WERI-Rb-1 (cell line): ENCODE data around the gene VWA2.

Source experiments
- DNase-seq: peaks from one replicate; pipeline ENCODE4 v3.0.0-alpha.2; 2020
- H3K27ac ChIP-seq: fragments of 250-450 bp; sonication (Bioruptor Pico); 2 replicates; pipeline ENCODE4 v1.5.1; 2020; ENCODE audit warnings: mild to moderate bottlenecking, moderate library complexity
- H3K27me3 ChIP-seq: fragments of 250-450 bp; sonication (Bioruptor Pico); 2 replicates; pipeline ENCODE4 v1.5.1; 2021; ENCODE audit warnings: mild to moderate bottlenecking, low read depth, moderate library complexity; ENCODE audit not compliant: insufficient read depth, severe bottlenecking
- H3K36me3 ChIP-seq: fragments of 250-450 bp; sonication (Bioruptor Pico); 2 replicates; pipeline ENCODE4 v1.5.1; 2020; ENCODE audit warnings: mild to moderate bottlenecking, moderate library complexity
- H3K4me3 ChIP-seq: 2 replicates; pipeline ENCODE4 v1.5.1; 2011; ENCODE audit warnings: low read depth, mild to moderate bottlenecking, control low read depth, low read length
- H3K9me3 ChIP-seq: fragments of 250-450 bp; sonication (Bioruptor Pico); 2 replicates; pipeline ENCODE4 v1.5.1; 2021; ENCODE audit warnings: mild to moderate bottlenecking, moderate library complexity; ENCODE audit not compliant: severe bottlenecking
- CTCF ChIP-seq: IDR thresholded peaks from 2 replicates; pipeline ENCODE4 v1.5.1; 2011; ENCODE audit warnings: low read depth, mild to moderate bottlenecking, control low read depth, inconsistent platforms, low read length

VWA2 gene

DNA sequence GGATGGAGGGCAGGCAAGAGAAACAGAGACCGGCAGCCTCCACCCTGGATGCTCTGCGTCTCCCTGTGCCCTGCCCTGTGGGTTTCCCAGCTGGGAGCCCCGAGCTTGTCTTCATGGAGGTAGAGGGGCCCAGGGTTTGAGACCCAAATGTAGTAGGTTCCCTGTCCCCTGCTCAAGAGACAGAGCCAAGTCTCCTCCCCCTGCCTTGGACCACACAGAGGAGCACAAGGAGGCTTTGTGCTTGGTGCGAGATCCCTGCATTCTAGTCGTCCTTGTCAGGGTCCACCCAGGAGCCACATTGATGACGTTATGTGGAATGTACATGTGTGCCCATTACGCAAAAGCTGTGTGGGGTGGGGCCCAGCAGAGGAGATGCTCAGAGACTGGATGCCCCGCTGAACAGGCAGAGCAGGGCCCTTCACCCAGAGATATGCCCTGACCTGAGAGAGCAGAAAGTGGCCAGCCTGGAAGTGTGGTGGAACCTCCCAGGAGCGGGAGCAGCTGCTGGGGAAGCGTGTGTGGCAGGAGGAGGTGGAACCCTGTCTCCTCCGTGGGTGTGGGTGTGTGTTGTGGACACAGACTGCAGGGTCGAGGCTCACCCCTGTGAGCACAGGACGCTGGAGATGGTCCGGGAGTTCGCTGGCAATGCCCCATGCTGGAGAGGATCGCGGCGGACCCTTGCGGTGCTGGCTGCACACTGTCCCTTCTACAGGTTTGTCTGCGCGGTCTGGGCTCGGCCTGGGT, 39.3 kb downstream of the VWA2 start:
- DNase-seq = no peak
- no peak overlapping the region for H3K4me3 ChIP-seq

GRCh38 chr10:114278884-114279191, 39.8 kb downstream of the VWA2 start:
- Histone ChIP-seq H3K27me3 (no peaks in the 10 kb centered on the region), H3K27ac (no peak overlapping the region), H3K36me3 (no peaks in the 10 kb centered on the region), H3K9me3 (no peaks in the 10 kb centered on the region), H3K4me3 (no peak overlapping the region)
- no peak for TF ChIP-seq CTCF
- DNase-seq = no peak

More for the DNA sequence above, 39.3 kb downstream of the VWA2 start:
- H3K27me3 ChIP-seq = no peaks in the 10 kb centered on the region
- H3K36me3 ChIP-seq = no peaks in the 10 kb centered on the region
- no peak for TF ChIP-seq CTCF
- no peaks in the 10 kb centered on the region for H3K9me3 ChIP-seq
- no peak overlapping the region for H3K27ac ChIP-seq

DNA sequence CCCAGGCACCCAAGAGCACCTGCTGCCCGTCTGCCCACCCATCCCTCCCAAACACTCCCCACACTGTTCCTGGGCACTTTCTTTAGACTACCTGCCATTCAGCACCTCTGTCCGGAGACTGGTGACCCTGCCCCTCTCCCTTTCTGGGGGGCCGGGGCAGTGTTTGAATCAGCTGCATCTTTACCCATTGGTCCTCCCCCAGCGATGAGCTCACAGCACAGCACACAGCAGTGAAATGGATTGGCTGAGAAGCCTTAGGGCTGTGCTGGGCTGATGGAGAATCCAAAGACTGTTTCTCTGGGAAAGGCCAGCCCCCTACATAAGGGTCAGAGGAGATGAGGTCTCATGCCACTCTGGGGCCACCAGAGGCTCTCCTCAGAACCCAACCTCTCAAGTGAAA, 40.2 kb downstream of the VWA2 start:
- DNase-seq = no peak
- no peak overlapping the region for H3K4me3 ChIP-seq
- TF ChIP-seq CTCF = no peak
- no peak overlapping the region for H3K27ac ChIP-seq
- no peaks in the 10 kb centered on the region for H3K9me3 ChIP-seq
- no peaks in the 10 kb centered on the region for H3K36me3 ChIP-seq
- no peaks in the 10 kb centered on the region for H3K27me3 ChIP-seq

DNA sequence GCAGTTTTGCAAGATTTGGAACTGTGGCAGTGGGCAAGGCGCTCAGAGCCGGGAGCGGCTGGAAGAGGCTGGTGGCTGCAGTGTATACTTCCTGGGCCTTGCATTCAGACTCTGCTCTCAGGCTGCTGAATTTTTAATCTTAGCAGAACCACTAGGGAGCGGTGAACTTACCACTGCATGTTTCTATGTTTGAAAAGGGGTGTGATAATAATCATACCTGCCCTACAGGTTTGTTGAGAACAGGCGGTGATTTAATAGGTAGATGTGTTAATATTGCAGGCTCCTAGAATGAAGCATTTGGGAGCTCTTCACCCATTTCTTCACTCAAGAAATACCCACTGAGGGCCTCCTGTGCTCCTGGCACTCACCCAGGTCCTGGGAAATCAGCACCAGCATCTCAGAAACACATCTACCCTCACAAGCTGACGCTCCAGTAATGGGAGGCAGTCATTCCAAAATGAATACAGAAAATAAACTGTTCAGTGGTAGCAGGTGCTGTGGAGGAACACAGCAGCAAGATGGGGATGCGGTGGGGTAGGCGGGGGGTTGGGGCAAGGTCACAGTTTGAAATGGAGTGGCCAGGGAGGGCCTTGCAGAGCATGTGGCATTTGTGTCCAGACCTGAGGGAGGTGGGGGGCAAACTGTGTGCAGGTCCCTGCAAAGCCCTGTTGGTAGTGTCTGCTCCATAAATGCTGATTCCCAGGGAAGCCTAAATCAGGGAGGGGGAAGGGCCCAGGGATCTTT, 41.0 kb downstream of the VWA2 start:
- no peaks in the 10 kb centered on the region for H3K36me3 ChIP-seq
- no peaks in the 10 kb centered on the region for H3K27me3 ChIP-seq
- no peak for DNase-seq
- no peak for TF ChIP-seq CTCF
- H3K9me3 ChIP-seq = no peaks in the 10 kb centered on the region
- no peak overlapping the region for H3K4me3 ChIP-seq
- no peak overlapping the region for H3K27ac ChIP-seq

- Histone ChIP-seq H3K36me3 (no peaks in the 10 kb centered on the region), H3K4me3 (no peak overlapping the region), H3K9me3 (no peaks in the 10 kb centered on the region), H3K27me3 (no peaks in the 10 kb centered on the region), H3K27ac (no peak overlapping the region)
- DNase-seq = no peak
- no peak for TF ChIP-seq CTCF
These were observed 42.0 kb downstream of the VWA2 start for GRCh38 chr10:114281006-114281405.
